Suprapubic skin (tissue), 4 donors: Measurements from ENCODE around the gene ABCA8. TPM values are rescaled to one million over a fixed set of nuclear protein-coding genes. Genes with fewer than 3 reads are reported as not detected.

Experiments used
- DNase-seq, 2 donors: peaks; one replicate each; pipeline ENCODE4 v3.0.0-alpha.2; 2019; ENCODE audit warnings: low spot score in 2 of 2
- H3K27ac ChIP-seq: fragments of 200-600 bp; sonication (generic); one replicate; pipeline ENCODE4 v1.5.1; 2019
- H3K27me3 ChIP-seq: fragments of 200-600 bp; sonication (generic); one replicate; pipeline ENCODE4 v1.5.1; 2019
- H3K36me3 ChIP-seq: fragments of 200-600 bp; sonication (generic); one replicate; pipeline ENCODE4 v1.5.1; 2019
- H3K4me1 ChIP-seq: fragments of 200-600 bp; sonication (generic); one replicate; pipeline ENCODE4 v1.5.1; 2019
- H3K4me3 ChIP-seq: fragments of 200-600 bp; sonication (generic); one replicate; pipeline ENCODE4 v1.5.1; 2019; ENCODE audit warnings: mild to moderate bottlenecking
- H3K9me3 ChIP-seq: fragments of 200-600 bp; sonication (generic); one replicate; pipeline ENCODE4 v1.5.1; 2019
- EP300 ChIP-seq: sonication (generic); formaldehyde crosslinking; IDR thresholded peaks from one replicate; pipeline ENCODE4 v1.6.1; 2017; ENCODE audit warnings: antibody characterized with exemption
- POLR2A ChIP-seq, 2 donors: fragments of 450-650 bp; IDR thresholded peaks; one replicate each; pipeline ENCODE4 v1.6.1; 2017; ENCODE audit warnings: antibody characterized with exemption in 2 of 2, mild to moderate bottlenecking in 2 of 2, moderate library complexity in 2 of 2
- POLR2AphosphoS5 ChIP-seq, 3 donors: sonication (generic); formaldehyde crosslinking; IDR thresholded peaks; one replicate each; pipeline ENCODE4 v1.6.1; 2017; ENCODE audit warnings: antibody characterized with exemption in 3 of 3
- WGBS: methylation state at CpG from one replicate; pipeline ENCODE4 v1.1.5; 2018; 5-methylcytosine and 5-hydroxymethylcytosine counted together
- total RNA-seq, 4 donors: library from RNA; depleted of rRNA; stranded (reverse); fragments of >200 nt; gene quantifications; one replicate each; pipeline ENCODE4 v1.1.0, GENCODE V29; 2016
- TF ChIP-seq, protein P1 (sequence below), 2 donors: fragments of 200-600 bp in 1 of 2; fragments of 450-650 bp in 1 of 2; sonication (generic) in 1 of 2; IDR thresholded peaks; one replicate each; pipeline ENCODE4 v1.5.1; 2016 to 2019; ENCODE audit warnings: antibody characterized with exemption in 2 of 2, mild to moderate bottlenecking in 1 of 2, moderate library complexity in 1 of 2

ABCA8 gene
- total RNA-seq, 4 donors from 2014 or later = 5.5 to 16.7 (median 8.4) TPM

DNA sequence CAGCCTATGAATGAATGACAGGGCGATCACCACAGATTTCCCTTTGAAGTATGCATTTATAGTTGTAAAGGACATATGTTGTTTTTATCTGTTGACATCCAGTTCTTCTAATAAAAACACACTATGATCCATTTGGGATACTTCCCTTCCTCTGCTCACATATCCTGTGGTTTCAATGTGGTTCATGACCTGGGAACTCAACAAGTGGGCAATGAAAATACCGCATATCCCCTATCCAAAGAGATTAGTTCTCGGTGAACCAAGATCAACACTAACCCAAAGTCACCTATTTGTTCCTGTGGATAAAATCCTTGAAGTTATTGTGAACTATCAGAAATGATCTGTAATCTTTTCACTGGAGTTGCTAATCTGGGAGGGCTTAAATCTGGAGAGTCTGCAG lies 16.0 kb downstream of the ABCA8 start:
- Histone ChIP-seq H3K27me3 (no peaks in the 10 kb centered on the region), H3K36me3 (no peaks in the 10 kb centered on the region), H3K27ac (no peak overlapping the region), H3K4me3 (no peak overlapping the region), H3K4me1 (no peaks in the 10 kb centered on the region), H3K9me3 (no peaks in the 10 kb centered on the region)
- no peak for DNase-seq
- 75% methylated on average over 3 of the region's 3 CpGs for WGBS
- no peak for TF ChIP-seq EP300
- no peak for TF ChIP-seq POLR2AphosphoS5 (IDR thresholded peaks at IDR 0.05)
- no peak for TF ChIP-seq POLR2A (IDR thresholded peaks at IDR 0.05)
- TF ChIP-seq, protein P1, sequence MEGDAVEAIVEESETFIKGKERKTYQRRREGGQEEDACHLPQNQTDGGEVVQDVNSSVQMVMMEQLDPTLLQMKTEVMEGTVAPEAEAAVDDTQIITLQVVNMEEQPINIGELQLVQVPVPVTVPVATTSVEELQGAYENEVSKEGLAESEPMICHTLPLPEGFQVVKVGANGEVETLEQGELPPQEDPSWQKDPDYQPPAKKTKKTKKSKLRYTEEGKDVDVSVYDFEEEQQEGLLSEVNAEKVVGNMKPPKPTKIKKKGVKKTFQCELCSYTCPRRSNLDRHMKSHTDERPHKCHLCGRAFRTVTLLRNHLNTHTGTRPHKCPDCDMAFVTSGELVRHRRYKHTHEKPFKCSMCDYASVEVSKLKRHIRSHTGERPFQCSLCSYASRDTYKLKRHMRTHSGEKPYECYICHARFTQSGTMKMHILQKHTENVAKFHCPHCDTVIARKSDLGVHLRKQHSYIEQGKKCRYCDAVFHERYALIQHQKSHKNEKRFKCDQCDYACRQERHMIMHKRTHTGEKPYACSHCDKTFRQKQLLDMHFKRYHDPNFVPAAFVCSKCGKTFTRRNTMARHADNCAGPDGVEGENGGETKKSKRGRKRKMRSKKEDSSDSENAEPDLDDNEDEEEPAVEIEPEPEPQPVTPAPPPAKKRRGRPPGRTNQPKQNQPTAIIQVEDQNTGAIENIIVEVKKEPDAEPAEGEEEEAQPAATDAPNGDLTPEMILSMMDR (IDR thresholded peaks at IDR 0.05) = no peak

DNA sequence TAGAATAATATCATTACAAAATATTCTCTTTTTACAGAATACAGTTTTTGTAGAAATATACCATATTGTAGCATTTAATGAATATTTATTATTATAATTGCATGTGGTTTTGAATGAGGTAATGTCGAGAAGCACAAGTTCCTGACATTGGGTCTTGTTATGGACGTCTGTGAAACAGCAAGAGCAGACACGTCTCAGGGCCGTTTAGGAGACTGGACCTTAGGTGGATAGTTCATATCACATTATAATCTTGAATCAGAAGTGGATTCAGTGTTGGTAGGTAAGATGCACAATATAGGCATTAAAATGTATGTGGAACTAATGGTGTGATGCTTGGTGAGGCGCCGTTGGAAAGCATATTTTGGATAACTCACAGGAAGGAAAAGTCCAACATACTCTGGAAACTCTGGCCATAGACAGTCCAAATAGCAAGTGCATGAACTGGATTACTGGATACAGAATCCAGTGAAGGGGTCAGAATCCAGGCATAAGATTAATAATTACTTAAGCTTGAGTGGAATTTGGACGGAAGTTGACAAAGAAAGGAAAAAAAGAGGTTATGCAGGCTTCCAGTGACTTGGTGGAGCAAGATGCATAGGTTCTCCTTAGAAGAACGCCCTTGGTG lies 17.2 kb downstream of the ABCA8 start:
- no peaks in the 10 kb centered on the region for H3K4me1 ChIP-seq
- no peak overlapping the region for H3K4me3 ChIP-seq
- H3K27ac ChIP-seq = no peak overlapping the region
- H3K27me3 ChIP-seq = no peaks in the 10 kb centered on the region
- no peaks in the 10 kb centered on the region for H3K9me3 ChIP-seq
- H3K36me3 ChIP-seq = no peaks in the 10 kb centered on the region
- WGBS = 82% methylated on average over 8 of the region's 8 CpGs
- TF ChIP-seq POLR2A (IDR thresholded peaks at IDR 0.05) = no peak
- TF ChIP-seq, protein P1 (IDR thresholded peaks at IDR 0.05) = no peak
- no peak for TF ChIP-seq EP300
- no peak for TF ChIP-seq POLR2AphosphoS5 (IDR thresholded peaks at IDR 0.05)
- DNase-seq = no peak

DNA sequence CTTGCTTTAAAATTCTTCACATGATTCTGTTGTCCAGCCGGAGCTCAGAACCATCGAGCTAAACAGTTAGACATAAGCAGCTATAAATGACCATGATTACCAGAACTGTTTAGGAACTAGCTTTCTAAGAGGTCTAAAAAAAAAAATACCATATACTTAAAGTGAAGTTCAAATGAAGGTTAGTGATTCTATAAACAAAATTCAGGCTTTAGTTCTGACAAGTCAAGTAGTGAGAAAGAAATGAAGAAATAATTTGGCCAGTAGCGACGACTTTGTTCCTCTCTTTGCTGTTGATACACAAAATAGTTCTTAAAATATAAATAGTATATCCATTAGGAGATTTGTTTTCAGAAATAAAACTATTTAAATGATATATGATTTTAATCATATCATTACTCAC lies 27.7 kb downstream of the ABCA8 start:
- H3K27ac ChIP-seq = no peak overlapping the region
- WGBS = 66% methylated on average over 4 of the region's 4 CpGs
- H3K36me3 ChIP-seq = no peaks in the 10 kb centered on the region
- H3K4me1 ChIP-seq = no peaks in the 10 kb centered on the region
- no peaks in the 10 kb centered on the region for H3K9me3 ChIP-seq
- TF ChIP-seq POLR2A (IDR thresholded peaks at IDR 0.05) (no peak), EP300 (no peak), POLR2AphosphoS5 (IDR thresholded peaks at IDR 0.05) (no peak)
- TF ChIP-seq, protein P1 (IDR thresholded peaks at IDR 0.05) = no peak
- DNase-seq = no peak
- H3K4me3 ChIP-seq = no peak overlapping the region
- no peaks in the 10 kb centered on the region for H3K27me3 ChIP-seq

DNA sequence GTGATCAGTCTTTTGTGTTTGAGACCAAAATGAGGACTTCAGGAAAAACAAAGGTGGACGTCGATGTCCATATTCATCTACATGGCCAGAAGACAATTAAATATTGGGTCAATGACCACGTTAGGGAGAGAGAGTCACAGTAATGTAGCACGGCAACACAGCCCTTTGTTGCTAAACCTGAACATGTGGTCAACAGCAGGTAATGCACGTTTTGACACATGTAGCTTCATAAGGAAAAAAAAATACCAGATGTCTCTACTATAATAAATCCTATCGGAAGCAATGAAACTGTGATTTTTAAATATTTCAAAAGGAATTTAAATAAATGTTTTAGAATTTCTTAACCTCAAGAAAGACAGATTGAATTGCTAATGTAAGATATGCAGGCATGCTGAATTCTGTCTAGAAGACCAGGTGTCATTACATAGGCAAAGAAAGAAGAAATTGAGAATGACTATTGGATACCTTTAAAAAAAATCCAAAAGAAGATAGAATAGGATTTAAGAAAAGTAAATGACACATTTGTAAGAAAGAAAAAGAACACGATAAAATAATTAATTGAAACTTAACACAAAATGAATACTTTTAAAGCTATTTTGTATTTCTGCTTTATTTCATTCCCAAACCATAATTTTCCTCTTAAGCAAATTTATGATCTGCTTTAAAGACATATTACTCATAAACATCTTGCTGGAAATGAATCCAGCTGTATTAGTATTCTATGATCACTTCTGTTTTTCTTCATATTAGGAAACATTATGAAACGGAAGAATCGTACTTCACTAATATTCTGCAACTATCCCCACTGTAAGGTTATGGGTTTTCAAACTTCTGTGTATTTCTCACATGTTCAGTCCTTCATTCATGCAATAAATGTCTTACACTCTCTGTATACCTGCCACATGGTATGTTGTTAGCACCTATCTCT lies 30.1 kb downstream of the ABCA8 start:
- no peaks in the 10 kb centered on the region for H3K36me3 ChIP-seq
- no peaks in the 10 kb centered on the region for H3K9me3 ChIP-seq
- no peak overlapping the region for H3K4me3 ChIP-seq
- no peaks in the 10 kb centered on the region for H3K27me3 ChIP-seq
- H3K4me1 ChIP-seq = no peaks in the 10 kb centered on the region
- no peak overlapping the region for H3K27ac ChIP-seq
- WGBS = 72% methylated on average over 9 of the region's 9 CpGs
- no peak for DNase-seq
- TF ChIP-seq POLR2AphosphoS5 (IDR thresholded peaks at IDR 0.05) = no peak
- TF ChIP-seq, protein P1 (IDR thresholded peaks at IDR 0.05) = no peak
- no peak for TF ChIP-seq EP300
- no peak for TF ChIP-seq POLR2A (IDR thresholded peaks at IDR 0.05)

DNA sequence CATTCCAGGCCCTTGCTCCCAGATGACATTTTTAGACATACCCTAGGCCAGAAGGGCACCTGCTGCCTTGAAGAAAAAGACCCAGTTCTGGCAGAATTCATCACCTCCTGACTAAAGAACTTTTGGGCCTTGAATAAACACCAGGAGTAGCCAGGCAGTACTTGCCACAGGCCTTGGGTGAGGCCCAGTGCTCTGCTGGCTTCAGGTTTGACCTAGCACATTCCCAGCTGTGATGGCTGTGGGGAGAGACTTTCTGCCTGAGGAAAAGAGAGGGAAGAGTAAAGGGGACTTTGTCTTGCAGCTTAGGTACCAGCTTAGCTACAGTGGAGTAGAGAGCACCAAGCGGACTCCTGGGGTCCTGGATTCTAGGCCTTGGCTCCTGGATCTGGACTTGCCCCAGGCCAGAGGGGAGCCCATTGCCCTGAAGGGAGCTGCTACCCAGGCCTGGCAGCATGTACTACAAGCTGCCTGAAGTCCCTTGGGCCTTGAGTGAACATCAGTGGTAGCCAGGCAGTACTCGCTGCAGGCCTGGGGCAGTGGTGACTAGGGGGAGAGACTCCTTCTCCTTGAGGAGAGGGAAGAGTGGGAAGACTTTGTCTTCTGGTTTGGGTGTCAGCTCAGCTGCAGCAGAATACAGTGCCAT lies 44.3 kb downstream of the ABCA8 start:
- Histone ChIP-seq H3K36me3 (peaks cover 5% of the 10 kb centered on the region), H3K9me3 (peaks cover 4% of the 10 kb centered on the region), H3K4me3 (no peak overlapping the region), H3K4me1 (peaks cover 31% of the 10 kb centered on the region), H3K27me3 (no peaks in the 10 kb centered on the region), H3K27ac (peak overlapping the region; percentile 76)
- TF ChIP-seq EP300 (no peak), POLR2AphosphoS5 (IDR thresholded peaks at IDR 0.05) (no peak), POLR2A (IDR thresholded peaks at IDR 0.05) (no peak)
- TF ChIP-seq, protein P1 (IDR thresholded peaks at IDR 0.05) = no peak
- WGBS = 86% methylated on average over 1 of the region's 2 CpGs
- no peak for DNase-seq
